IMR-90 (cell line): ENCODE data around the gene GRIN2A. TPM values are rescaled to one million over a fixed set of nuclear protein-coding genes. Genes with fewer than 3 reads are reported as not detected.

Experiments
- ATAC-seq: fragments of 200-7000 bp; cut with Tn5 transposase; 2 replicates; pipeline ENCODE4 v1.9.1; 2020; ENCODE audit warnings: low read depth, mild to moderate bottlenecking, moderate library complexity
- BruUV-seq: library from RNA; stranded (reverse); fragments of 400-500 nt; replicated peaks from 2 replicates; lab custom pipeline; 2021; lab: Mats Ljungman, UMichigan
- CTCF ChIA-PET: fragments of 300-600 bp; formaldehyde crosslinking; extraction: SDS; loops from one replicate; lab custom pipeline; 2021; ENCODE audit warnings: antibody characterized with exemption; lab: Yijun Ruan, JAX
- POLR2A ChIA-PET: fragments of 300-600 bp; sonication (Branson Sonifier 250); formaldehyde crosslinking; loops from one replicate; lab custom pipeline; 2022; ENCODE audit warnings: antibody characterized with exemption; ENCODE audit not compliant: unreplicated experiment; lab: Charles Lee
- DNase-seq: peaks from one replicate; pipeline ENCODE4 v3.0.0; 2013
- H2AFZ ChIP-seq: replicated peaks from 2 replicates; pipeline ENCODE3; 2013; ENCODE audit warnings: low read length, mild to moderate bottlenecking; ENCODE audit not compliant: poor library complexity
- H2AK5ac ChIP-seq: 2 replicates; pipeline ENCODE4 v1.6.1; 2013; ENCODE audit warnings: low read depth, low read length, inconsistent platforms
- H2AK9ac ChIP-seq: replicated peaks from 2 replicates; pipeline ENCODE3; 2013; ENCODE audit warnings: mild to moderate bottlenecking, low read depth, low read length, moderate library complexity; ENCODE audit not compliant: poor library complexity
- H2BK120ac ChIP-seq: 2 replicates; pipeline ENCODE4 v1.6.1; 2013; ENCODE audit warnings: low read depth, low read length, inconsistent platforms
- H2BK15ac ChIP-seq: 3 replicates; pipeline ENCODE4 v1.6.1; 2013; ENCODE audit warnings: low read depth, low read length, inconsistent platforms
- H2BK20ac ChIP-seq: 2 replicates; pipeline ENCODE4 v1.6.1; 2013; ENCODE audit warnings: low read depth, mild to moderate bottlenecking, inconsistent platforms, low read length, moderate library complexity
- H2BK5ac ChIP-seq: 2 replicates; pipeline ENCODE4 v1.6.1; 2013; ENCODE audit warnings: mild to moderate bottlenecking, low read depth, low read length, inconsistent platforms; ENCODE audit not compliant: poor library complexity, severe bottlenecking
- H3K14ac ChIP-seq: replicated peaks from 2 replicates; pipeline ENCODE4 v1.6.1; 2013; ENCODE audit warnings: low read depth, low read length, inconsistent platforms
- H3K18ac ChIP-seq: 2 replicates; pipeline ENCODE4 v1.6.1; 2013; ENCODE audit warnings: low read depth, low read length, control low read depth
- H3K23ac ChIP-seq: 2 replicates; pipeline ENCODE4 v1.6.1; 2013; ENCODE audit warnings: low read depth, low read length, inconsistent platforms
- H3K27ac ChIP-seq: 2 replicates; pipeline ENCODE4 v1.5.1; 2013; ENCODE audit warnings: mild to moderate bottlenecking, control low read depth, low read length; ENCODE audit not compliant: insufficient read depth
- H3K27me3 ChIP-seq: 2 replicates; pipeline ENCODE4 v1.6.1; 2013; ENCODE audit warnings: low read length; ENCODE audit not compliant: control insufficient read depth, insufficient read depth
- H3K36me3 ChIP-seq: 2 replicates; pipeline ENCODE4 v1.6.1; 2013; ENCODE audit warnings: low read length, mixed read lengths; ENCODE audit not compliant: control insufficient read depth, insufficient read depth
- H3K4ac ChIP-seq: 2 replicates; pipeline ENCODE4 v1.6.1; 2013; ENCODE audit warnings: low read depth, low read length, inconsistent platforms
- H3K4me1 ChIP-seq: 2 replicates; pipeline ENCODE4 v1.6.1; 2013; ENCODE audit warnings: low read length, mixed read lengths; ENCODE audit not compliant: control insufficient read depth, insufficient read depth
- H3K4me2 ChIP-seq: 2 replicates; pipeline ENCODE4 v1.6.1; 2013; ENCODE audit warnings: low read depth, mild to moderate bottlenecking, control low read depth, low read length, moderate library complexity
- H3K4me3 ChIP-seq: 2 replicates; pipeline ENCODE4 v1.5.1; 2013; ENCODE audit warnings: low read depth, mild to moderate bottlenecking, control low read depth, low read length, moderate library complexity; ENCODE audit not compliant: insufficient read depth
- H3K56ac ChIP-seq: 2 replicates; pipeline ENCODE4 v1.6.1; 2013; ENCODE audit warnings: low read length, inconsistent platforms; ENCODE audit not compliant: insufficient read depth; ENCODE audit errors: extremely low read depth
- H3K79me1 ChIP-seq, 2 experiments: 2 replicates each; pipeline ENCODE4 v1.6.1; 2013; ENCODE audit warnings: low read length in 2 of 2, inconsistent platforms in 1 of 2, low read depth in 1 of 2
- H3K9ac ChIP-seq: 2 replicates; pipeline ENCODE4 v1.6.1; 2013; ENCODE audit warnings: low read depth, low read length, control low read depth
- H3K9me1 ChIP-seq: 2 replicates; pipeline ENCODE4 v1.6.1; 2013; ENCODE audit warnings: low read length, inconsistent platforms; ENCODE audit not compliant: insufficient read depth
- H3K9me3 ChIP-seq: 2 replicates; pipeline ENCODE4 v1.6.1; 2013; ENCODE audit warnings: low read length; ENCODE audit not compliant: control insufficient read depth, insufficient read depth
- H4K20me1 ChIP-seq: 2 replicates; pipeline ENCODE4 v1.6.1; 2013; ENCODE audit warnings: low read length, inconsistent platforms; ENCODE audit not compliant: insufficient read depth
- H4K5ac ChIP-seq: 2 replicates; pipeline ENCODE4 v1.6.1; 2013; ENCODE audit warnings: mild to moderate bottlenecking, low read depth, low read length, control low read depth
- H4K8ac ChIP-seq, 2 experiments: 2 replicates each; pipeline ENCODE4 v1.6.1; 2013; ENCODE audit warnings: low read depth in 2 of 2, low read length in 2 of 2, control low read depth in 1 of 2, inconsistent platforms in 1 of 2
- H4K91ac ChIP-seq: 2 replicates; pipeline ENCODE4 v1.6.1; 2013; ENCODE audit warnings: low read depth, low read length, inconsistent platforms; ENCODE audit not compliant: insufficient read depth
- CEBPB ChIP-seq: IDR thresholded peaks from 2 replicates; pipeline ENCODE4 v1.6.1; 2012; ENCODE audit warnings: low read depth, low read length, improper control_type of control experiment
- POLR2A ChIP-seq: IDR thresholded peaks from 2 replicates; pipeline ENCODE4 v1.6.1; 2012; ENCODE audit warnings: mild to moderate bottlenecking, low read depth, low read length
- RAD21 ChIP-seq: IDR thresholded peaks from 2 replicates; pipeline ENCODE4 v1.6.1; 2012; ENCODE audit warnings: low read length, improper control_type of control experiment
- WGBS, 2 experiments: methylation state at CpG; one replicate each; pipeline versions ENCODE4 v1.1.5 to v1.1.7; 2013; ENCODE audit warnings: missing lambda C conversion rate in 2 of 2; ENCODE audit not compliant: insufficient read length in 1 of 2; ENCODE audit errors: extremely low coverage in 2 of 2; 5-methylcytosine and 5-hydroxymethylcytosine counted together
- dilution Hi-C: fragments of 300-500 bp; cut with HindIII; formaldehyde crosslinking; loops from one replicate; pipeline ENCODE4 v1.14.3; 2018; ENCODE audit warnings: low sequenced_read_pairs; ENCODE audit not compliant: unreplicated experiment
- in situ Hi-C: fragments of 300-500 bp; cut with MboI; formaldehyde crosslinking; loops from 3 replicates; pipeline ENCODE4 v1.14.3; 2019; ENCODE audit warnings: low sequenced_read_pairs, inconsistent platforms, mixed read lengths
- intact Hi-C: fragments of 100-400 bp; cut with micrococcal nuclease; formaldehyde crosslinking; loops from 2 replicates; pipeline ENCODE4 v1.10.0; 2022
- polyA plus RNA-seq, 3 experiments: library from polyadenylated mRNA; depleted of rRNA; stranded (reverse); fragments of >200 nt; gene quantifications; 2 replicates each; pipeline ENCODE4 v1.2.3, GENCODE V29; 2012; ENCODE audit warnings: low replicate concordance in 1 of 3
- total RNA-seq: library from RNA; depleted of rRNA; stranded (reverse); fragments of >200 nt; gene quantifications from 2 replicates; pipeline ENCODE4 v1.2.3, GENCODE V29; 2012
- TF ChIP-seq, protein P1 (sequence below): fragments of 150-350 bp; IDR thresholded peaks from 2 replicates; pipeline ENCODE4 v1.6.1; 2017; ENCODE audit warnings: mild to moderate bottlenecking, antibody characterized with exemption, low read length, low read depth
- TF ChIP-seq, protein P2 (sequence below): fragments of 150-350 bp; IDR thresholded peaks from 2 replicates; pipeline ENCODE4 v1.6.1; 2016; ENCODE audit warnings: low read depth, mild to moderate bottlenecking, low read length, moderate library complexity, borderline replicate concordance

GRIN2A gene
- total and polyA plus RNA-seq, 2 of the 4 experiments (the other 2 are of a cell fraction) = under 0.01 TPM; not detected in 1

DNA sequence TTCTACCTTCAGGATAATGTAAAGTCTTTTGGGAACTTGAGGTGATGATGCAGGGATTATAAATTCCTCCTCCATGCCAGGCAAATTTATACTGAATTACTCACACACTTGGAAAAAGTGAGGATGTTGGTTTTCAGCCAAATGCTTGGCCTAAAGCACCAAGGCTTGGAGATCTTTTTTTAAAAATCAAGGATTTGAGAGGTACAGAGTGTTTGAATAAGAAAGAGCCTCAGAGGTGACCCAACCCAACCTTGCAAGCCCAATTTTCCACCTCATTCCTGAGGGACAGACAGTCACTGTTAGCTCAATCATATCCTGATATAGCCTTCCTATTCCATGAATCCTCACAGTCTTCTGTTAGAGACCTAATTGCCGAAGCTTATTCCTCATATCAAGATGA, 14.0 kb downstream of the GRIN2A start:
- Histone ChIP-seq H3K27ac (no peak overlapping the region), H2AK9ac (no peak overlapping the region), H3K27me3 (no peaks in the 10 kb centered on the region), H3K9me3 (peaks cover 2% of the 10 kb centered on the region; the same call in 1 of the 2 replicates), H3K9me1 (no peaks in the 10 kb centered on the region), H3K18ac (no peak overlapping the region), H3K4me2 (no peak overlapping the region), H3K4ac (no peak overlapping the region), H2AK5ac (no peak overlapping the region), H2BK120ac (no peak overlapping the region), H4K8ac (no peak overlapping the region), H3K9ac (no peak overlapping the region), H3K4me3 (no peak overlapping the region), H3K36me3 (no peaks in the 10 kb centered on the region), H3K23ac (no peak overlapping the region), H3K56ac (no peak overlapping the region), H4K20me1 (no peaks in the 10 kb centered on the region), H4K91ac (no peak overlapping the region), H2AFZ (no peak overlapping the region), H3K4me1 (no peaks in the 10 kb centered on the region), H3K14ac (no peak overlapping the region), H3K79me1 (no peaks in the 10 kb centered on the region), H2BK20ac (no peak overlapping the region), H4K5ac (no peak overlapping the region), H2BK5ac (no peak overlapping the region), H2BK15ac (no peak overlapping the region)
- BruUV-seq = no TSS peak
- DNase-seq (no peak), ATAC-seq (no peak)
- in situ Hi-C loops = no loop called here
- TF ChIP-seq POLR2A = no peak
- TF ChIP-seq RAD21 = no peak
- TF ChIP-seq, protein P1, sequence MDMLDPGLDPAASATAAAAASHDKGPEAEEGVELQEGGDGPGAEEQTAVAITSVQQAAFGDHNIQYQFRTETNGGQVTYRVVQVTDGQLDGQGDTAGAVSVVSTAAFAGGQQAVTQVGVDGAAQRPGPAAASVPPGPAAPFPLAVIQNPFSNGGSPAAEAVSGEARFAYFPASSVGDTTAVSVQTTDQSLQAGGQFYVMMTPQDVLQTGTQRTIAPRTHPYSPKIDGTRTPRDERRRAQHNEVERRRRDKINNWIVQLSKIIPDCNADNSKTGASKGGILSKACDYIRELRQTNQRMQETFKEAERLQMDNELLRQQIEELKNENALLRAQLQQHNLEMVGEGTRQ = no peak
- TF ChIP-seq, protein P2, sequence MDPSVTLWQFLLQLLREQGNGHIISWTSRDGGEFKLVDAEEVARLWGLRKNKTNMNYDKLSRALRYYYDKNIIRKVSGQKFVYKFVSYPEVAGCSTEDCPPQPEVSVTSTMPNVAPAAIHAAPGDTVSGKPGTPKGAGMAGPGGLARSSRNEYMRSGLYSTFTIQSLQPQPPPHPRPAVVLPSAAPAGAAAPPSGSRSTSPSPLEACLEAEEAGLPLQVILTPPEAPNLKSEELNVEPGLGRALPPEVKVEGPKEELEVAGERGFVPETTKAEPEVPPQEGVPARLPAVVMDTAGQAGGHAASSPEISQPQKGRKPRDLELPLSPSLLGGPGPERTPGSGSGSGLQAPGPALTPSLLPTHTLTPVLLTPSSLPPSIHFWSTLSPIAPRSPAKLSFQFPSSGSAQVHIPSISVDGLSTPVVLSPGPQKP = no peak
- TF ChIP-seq CEBPB = no peak
- dilution Hi-C loops = no loop called here
- WGBS, 2 experiments = 80% methylated on average over 1 of the region's 1 CpG; no CpG with 5 or more reads in 1 of the 2 experiments
- intact Hi-C loops = no loop called here
- ChIA-PET CTCF (no interaction called here), POLR2A (no interaction called here)
